ENCODE measurements around the gene IDE.

DNA sequence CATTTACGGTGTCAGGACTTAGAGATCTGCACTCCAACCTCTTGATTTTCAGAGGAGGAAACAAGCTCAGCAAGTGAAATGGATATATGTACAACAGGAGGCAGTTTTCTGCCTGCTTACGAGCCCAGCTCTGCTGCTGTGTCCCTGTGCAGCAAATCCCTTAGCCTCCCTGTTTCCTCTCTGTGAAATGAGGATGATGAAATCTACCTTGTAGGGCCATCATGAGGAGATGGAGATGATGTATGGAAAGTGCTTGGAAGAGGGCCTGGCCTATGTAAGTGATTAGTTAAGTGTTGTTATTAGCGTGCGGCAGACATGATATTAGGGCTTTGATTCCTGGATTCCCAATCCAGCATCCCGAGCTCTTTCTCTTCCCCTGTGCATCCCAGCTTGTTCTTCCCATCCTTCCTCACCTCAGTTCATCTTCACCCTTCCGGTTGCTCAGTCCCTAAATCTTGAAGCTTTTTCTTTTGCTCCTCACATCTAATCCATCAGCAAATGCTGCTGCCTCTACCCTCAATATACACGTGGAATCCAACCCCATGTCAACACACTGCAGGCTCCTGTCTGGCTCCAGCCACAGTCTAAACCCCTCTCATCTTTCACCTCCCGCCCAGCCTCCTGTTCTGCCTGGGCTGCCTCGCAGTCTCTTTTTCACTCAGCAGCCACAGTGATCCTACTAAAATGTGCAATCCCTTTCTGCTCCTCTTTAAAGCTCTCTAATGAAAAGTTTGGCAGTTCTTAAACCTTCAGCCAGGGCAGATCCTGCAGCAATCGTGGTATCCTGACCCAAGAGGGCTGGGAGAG lies 169.1 kb downstream of the IDE start:
- TF ChIP-seq, protein P1, sequence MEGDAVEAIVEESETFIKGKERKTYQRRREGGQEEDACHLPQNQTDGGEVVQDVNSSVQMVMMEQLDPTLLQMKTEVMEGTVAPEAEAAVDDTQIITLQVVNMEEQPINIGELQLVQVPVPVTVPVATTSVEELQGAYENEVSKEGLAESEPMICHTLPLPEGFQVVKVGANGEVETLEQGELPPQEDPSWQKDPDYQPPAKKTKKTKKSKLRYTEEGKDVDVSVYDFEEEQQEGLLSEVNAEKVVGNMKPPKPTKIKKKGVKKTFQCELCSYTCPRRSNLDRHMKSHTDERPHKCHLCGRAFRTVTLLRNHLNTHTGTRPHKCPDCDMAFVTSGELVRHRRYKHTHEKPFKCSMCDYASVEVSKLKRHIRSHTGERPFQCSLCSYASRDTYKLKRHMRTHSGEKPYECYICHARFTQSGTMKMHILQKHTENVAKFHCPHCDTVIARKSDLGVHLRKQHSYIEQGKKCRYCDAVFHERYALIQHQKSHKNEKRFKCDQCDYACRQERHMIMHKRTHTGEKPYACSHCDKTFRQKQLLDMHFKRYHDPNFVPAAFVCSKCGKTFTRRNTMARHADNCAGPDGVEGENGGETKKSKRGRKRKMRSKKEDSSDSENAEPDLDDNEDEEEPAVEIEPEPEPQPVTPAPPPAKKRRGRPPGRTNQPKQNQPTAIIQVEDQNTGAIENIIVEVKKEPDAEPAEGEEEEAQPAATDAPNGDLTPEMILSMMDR (IDR thresholded peaks at IDR 0.05), result no peak
- no peak for TF ChIP-seq POLR2A (IDR thresholded peaks at IDR 0.05)

Data from right lobe of liver (tissue), 4 donors.